Caki2 (cell line): Measurements from ENCODE around the gene CPXM2. TPM values are rescaled to one million over a fixed set of nuclear protein-coding genes. Genes with fewer than 3 reads are reported as not detected.

Experiments
- DNase-seq: peaks from one replicate; pipeline ENCODE4 v3.0.0-alpha.2; 2015; ENCODE audit warnings: low read depth
- in situ Hi-C: cut with HindIII; loops from 2 replicates; pipeline ENCODE4 v1.10.0; 2016; ENCODE audit warnings: low sequenced_read_pairs, low pct_unique_long_range_greater_than_20kb, mixed read lengths
- total RNA-seq: library from RNA; depleted of rRNA; stranded (reverse); fragments of >200 nt; shearing (Covaris generic); gene quantifications from 2 replicates; pipeline ENCODE4 v1.2.3, GENCODE V29; 2014; ENCODE audit warnings: low replicate concordance; rRNA removed

Gene CPXM2
- total RNA-seq: not detected in 2 replicates

DNA sequence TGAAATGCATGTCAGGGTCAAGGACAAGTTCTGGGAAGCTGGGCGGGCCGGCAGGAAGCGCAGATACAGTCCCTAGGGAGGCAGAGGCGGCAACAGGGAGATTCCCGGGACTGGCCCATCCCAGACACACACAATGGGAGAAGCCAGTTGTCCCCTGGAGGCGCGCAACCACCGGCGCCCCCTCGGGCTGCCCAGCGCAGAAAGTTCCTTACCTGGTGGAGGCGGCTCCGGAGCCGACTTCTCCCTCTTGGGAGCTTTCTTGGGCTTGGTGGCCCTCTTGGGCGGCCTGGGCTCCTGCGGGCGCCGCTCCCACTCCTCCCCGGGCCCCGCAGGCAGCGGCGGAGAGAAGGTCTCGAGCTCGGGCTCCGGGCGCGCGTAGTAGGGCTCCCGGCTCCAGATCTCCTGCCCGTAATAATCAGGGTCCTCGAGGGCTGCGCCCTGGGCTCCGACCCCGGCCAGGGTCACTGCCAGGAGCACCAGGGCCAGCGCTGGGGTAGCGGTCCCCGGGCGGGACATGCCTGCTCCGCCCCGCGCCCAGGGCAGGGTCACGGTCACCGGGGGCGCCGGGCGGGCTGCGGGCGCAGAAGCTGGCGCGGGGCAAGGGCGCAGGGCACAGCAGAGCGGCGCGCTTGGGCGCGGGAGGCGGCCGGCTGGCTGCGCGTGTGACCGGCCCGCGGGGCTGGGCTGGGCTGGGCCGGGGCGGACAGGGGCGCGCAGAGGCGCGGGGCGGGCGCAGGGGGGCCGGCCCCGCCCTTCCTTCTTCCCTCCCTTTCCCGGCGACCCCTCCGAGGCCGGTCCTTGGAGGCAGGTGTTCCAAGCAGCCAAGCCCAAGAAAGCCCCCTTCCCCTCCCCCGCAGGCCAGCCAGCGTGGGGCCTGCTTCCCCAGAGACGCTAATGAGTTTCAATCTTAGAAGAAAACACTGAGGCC is at the start of gene CPXM2:
Gene CPXM2 (minus strand): TSS at position 664 of the 928 bp plus-strand sequence. CDS start 148 bp downstream, at position 516.
- DNase-seq: no peak
- in situ Hi-C loops: no loop called here

DNA sequence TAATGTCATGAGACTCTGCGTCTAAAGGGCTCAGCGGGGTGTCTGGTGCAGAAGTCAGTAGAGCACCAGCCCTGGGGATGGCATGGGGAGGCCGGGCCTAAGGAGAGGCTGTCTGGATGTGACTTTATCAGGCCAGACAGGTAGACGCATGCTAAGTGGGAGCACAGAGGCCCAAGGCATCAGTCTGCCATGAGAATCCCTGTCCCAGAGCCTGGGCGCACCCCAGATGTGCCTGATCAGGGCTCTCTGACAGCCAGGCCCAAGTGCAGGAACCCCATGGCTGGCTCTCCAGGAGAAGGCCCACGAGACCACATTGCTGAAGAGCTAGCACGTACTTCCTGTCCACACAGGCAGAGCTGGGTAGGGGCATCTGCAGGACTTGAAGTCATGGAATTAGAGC is 48.0 kb upstream of the CPXM2 start:
- DNase-seq: no peak
- in situ Hi-C loops: no loop called here

DNA sequence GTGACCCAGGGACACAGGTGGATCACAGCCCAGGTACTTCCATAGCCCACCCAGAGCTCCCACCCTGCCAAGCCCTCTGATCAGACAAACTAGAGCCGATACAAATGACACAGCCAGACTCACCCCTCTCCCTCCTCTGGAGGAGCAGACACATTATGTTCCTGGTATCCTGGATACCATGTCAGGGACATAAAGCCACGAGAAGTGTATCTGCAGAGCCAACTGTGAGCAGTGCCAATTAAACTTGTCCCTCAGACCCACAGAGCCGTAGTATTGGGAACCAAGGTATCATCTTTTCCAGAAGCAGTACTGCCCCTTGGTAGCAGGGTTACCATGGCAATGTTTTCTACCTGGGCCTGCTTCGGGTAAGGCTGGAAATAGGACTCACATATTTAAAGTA is 47.3 kb upstream of the CPXM2 start:
- DNase-seq: no peak
- in situ Hi-C loops: no loop called here

DNA sequence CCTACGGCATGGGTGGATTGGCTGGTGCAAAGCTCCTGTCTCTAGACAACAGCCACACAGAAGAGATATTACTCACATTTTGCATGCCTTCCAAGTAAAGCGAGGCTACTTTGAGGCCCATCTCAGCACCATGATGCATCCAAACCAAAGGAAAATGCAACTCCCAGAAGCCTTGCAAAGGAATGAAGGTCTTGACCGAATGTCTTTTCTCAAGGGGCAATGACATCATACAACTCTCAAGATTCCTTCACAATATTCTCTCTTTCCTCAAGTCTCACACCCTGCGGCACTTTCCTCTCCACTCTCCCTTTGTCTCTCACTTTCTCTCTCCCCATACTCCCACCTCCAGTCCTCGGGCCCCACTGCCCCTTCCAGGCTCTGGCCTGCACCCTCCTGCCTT is 44.8 kb upstream of the CPXM2 start:
- DNase-seq: no peak
- in situ Hi-C loops: no loop called here

DNA sequence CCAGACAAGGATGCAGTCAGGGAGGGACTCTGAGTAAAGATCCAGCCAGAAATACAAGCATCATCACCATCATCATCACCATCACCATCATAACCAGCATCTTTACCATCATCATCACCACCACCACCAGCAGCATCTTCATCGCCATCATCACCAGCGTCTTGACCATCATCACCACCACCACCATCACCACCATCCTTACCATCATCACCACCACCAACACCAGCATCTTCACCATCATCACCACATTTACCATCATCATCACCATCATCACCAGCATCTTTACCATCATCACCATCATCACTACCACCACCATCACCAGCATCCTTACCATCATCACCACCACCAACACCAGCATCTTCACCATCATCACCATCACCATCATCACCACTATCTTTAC is 44.1 kb upstream of the CPXM2 start:
- DNase-seq: no peak
- in situ Hi-C loops: no loop called here

- in situ Hi-C loops: no loop called here
- no peak for DNase-seq
Observed at GRCh38 chr10:123934846-123935245, 43.2 kb upstream of the CPXM2 start.

GRCh38 chr10:123930340-123931001 is 38.9 kb upstream of the CPXM2 start:
- DNase-seq: no peak
- in situ Hi-C loops: no loop called here

GRCh38 chr10:123929791-123930190 is 38.2 kb upstream of the CPXM2 start:
- in situ Hi-C loops: no loop called here
- no peak for DNase-seq

DNA sequence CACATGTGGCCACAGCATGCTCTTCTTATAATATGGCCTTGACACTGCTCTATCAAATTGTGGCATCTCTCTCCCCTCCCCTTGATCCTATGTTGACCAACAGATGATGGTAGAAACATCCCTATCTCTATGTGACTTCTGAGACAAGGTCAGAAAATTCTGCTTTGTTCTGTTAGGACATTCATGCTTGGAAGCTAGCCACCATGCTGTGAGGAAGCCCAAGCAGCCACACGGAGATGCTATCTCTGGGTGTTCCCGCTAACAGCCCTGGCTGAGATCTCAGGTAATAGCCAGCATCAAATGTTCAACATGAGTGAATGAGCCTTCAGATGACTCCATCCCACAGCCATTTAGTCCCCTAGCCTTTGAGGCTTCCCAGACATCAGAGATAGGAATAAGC is 36.8 kb upstream of the CPXM2 start:
- in situ Hi-C loops: no loop called here

GRCh38 chr10:123926401-123927264 is 35.0 kb upstream of the CPXM2 start:
- in situ Hi-C loops: no loop called here
- peak; percentile 36 for DNase-seq

More for the DNA sequence above, 36.8 kb upstream of the CPXM2 start:
- no peak for DNase-seq

GRCh38 chr10:123922126-123922525 is 30.5 kb upstream of the CPXM2 start:
- in situ Hi-C loops: no loop called here

DNA sequence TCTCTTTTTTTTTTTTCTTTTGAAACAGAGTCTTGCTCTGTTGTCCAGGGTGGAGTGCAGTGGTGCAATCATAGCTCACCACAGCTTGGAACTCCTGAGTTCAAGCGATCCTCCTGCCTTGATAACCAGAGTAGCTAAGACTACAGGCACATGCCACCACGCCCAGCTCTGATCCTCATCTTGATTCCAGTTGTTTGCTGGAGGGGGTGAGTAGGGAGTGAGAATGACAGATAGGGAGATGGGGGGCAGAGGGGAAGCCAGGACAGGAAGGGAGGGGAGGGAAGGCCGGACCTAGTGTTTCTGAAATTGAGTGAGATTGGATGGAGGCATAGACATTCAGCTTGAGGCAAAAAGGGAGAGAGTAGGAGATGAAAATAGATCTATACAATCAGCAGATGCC is 25.2 kb upstream of the CPXM2 start:
- in situ Hi-C loops: no loop called here

More at GRCh38 chr10:123922126-123922525, 30.5 kb upstream of the CPXM2 start:
- DNase-seq: no peak

GRCh38 chr10:123913688-123914268 is 22.2 kb upstream of the CPXM2 start:
- DNase-seq: no peak
- in situ Hi-C loops: no loop called here

More for the DNA sequence above, 25.2 kb upstream of the CPXM2 start:
- no peak for DNase-seq

GRCh38 chr10:123912871-123913270 is 21.3 kb upstream of the CPXM2 start:
- no peak for DNase-seq
- in situ Hi-C loops: no loop called here

DNA sequence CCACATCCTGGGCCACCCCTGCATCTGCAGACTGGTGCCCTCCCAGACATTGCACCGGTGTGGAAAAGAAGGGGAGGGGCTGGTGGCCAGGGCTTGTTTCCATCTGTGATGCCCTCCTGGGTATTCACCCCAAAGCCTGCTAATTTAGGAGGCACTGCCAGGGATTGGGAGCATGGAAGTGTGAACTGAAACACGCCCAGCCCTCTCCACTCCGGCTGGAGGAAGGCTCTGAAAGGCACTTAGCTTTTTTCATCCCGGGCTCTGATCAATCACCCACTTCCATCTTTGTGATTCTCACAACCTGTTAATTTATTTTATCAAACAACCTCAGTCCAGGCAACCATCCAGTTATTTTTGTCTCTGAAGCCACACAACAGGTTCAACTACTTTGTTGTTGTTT is 20.9 kb upstream of the CPXM2 start:
- in situ Hi-C loops: no loop called here
- DNase-seq: no peak

DNA sequence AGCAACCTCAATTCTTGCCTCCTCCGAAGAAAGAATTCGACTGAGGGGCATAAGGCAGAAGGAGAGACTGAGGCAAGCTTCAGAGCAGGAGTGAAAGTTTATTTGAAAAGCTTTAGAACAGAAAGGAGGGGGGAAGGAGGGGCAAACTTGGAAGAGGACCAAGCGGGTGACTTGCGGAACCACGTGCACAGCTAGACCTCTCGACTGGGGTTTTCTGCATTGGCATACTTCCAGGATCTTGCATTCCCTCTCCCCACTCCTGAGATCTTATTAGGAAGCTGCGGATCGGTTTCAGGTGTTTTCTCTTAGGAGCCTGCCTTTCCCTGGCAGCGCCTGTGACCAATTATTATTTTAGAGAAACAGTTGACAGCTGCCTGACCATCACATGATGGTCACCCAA is 20.3 kb upstream of the CPXM2 start:
- in situ Hi-C loops: no loop called here

GRCh38 chr10:123909866-123910265 is 18.3 kb upstream of the CPXM2 start:
- in situ Hi-C loops: no loop called here
- DNase-seq: no peak

More for the DNA sequence above, 20.3 kb upstream of the CPXM2 start:
- no peak for DNase-seq

DNA sequence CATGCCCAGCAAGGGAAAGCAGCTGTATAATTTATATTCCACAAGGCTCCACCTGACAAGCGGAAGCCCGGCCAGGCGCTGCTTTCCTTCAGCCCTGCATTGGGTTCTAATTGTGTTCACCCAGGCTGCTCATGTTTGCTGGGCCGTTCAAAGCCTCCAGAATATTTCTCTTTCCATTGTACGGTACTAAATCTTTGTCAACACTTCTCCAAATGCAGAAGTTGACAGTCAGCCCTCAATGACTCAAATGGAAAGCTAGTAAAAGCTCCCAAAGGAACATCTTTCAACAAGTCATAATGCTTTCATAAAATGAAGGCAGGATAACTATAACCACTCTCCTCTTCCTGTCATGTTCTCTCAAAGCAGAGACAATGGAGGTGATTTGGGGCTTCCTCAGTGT is 17.8 kb upstream of the CPXM2 start:
- in situ Hi-C loops: no loop called here

More for the DNA sequence above, 17.8 kb upstream of the CPXM2 start:
- DNase-seq: no peak
